Nephron progenitor cell (in vitro differentiated cells): ENCODE data around the gene UBR3.

Experiments used
- DNase-seq: peaks from one replicate; pipeline ENCODE4 v3.0.0; 2021
- H3K27ac Mint-ChIP-seq: 2 replicates; pipeline ENCODE4 v1.8.0; 2021; ENCODE audit warnings: mild to moderate bottlenecking, moderate library complexity, mixed read lengths
- H3K27me3 Mint-ChIP-seq: 2 replicates; pipeline ENCODE4 v1.8.0; 2021; ENCODE audit warnings: mild to moderate bottlenecking, low read depth, mixed read lengths; ENCODE audit not compliant: poor library complexity
- H3K36me3 Mint-ChIP-seq: 2 replicates; pipeline ENCODE4 v1.8.0; 2021; ENCODE audit warnings: low read depth, mixed read lengths
- H3K4me1 Mint-ChIP-seq: 2 replicates; pipeline ENCODE4 v1.8.0; 2021; ENCODE audit warnings: mixed read lengths
- H3K4me3 Mint-ChIP-seq: 2 replicates; pipeline ENCODE4 v1.8.0; 2021; ENCODE audit warnings: mild to moderate bottlenecking, moderate library complexity, mixed read lengths
- H3K9me3 Mint-ChIP-seq: 2 replicates; pipeline ENCODE4 v1.8.0; 2021; ENCODE audit warnings: mild to moderate bottlenecking, moderate library complexity, mixed read lengths
- TF ChIP-seq, protein P1 (sequence below): fragments of 200-600 bp; sonication (generic); IDR thresholded peaks from 2 replicates; pipeline ENCODE4 v1.5.0; 2021; ENCODE audit warnings: antibody characterized with exemption

Gene UBR3

DNA sequence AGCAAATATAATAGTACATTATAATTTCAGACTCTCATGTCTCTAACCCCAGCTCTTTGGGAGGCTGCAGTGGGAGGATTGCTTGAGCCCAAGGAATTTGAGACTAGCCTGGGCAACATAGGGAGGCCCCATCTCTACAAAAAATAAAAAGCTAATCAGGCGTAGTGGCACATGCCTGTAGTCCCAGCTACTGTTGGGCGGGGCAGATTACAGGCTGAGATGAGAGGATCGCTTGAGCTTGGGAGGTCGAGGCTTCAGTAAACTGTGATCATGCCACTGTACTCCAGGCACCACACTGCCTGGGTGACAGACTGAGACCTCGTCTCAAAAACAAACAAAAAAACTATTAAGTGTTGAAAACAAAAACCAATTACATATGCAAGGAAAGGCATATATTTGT is 227.7 kb downstream of the UBR3 start:
- Mint-ChIP-seq H3K9me3 (no peaks in the 10 kb centered on the region), H3K4me3 (no peak overlapping the region), H3K36me3 (peaks cover 41% of the 10 kb centered on the region), H3K4me1 (no peaks in the 10 kb centered on the region), H3K27me3 (no peaks in the 10 kb centered on the region), H3K27ac (peak overlapping the region; percentile 48)
- DNase-seq = no peak
- TF ChIP-seq, protein P1, sequence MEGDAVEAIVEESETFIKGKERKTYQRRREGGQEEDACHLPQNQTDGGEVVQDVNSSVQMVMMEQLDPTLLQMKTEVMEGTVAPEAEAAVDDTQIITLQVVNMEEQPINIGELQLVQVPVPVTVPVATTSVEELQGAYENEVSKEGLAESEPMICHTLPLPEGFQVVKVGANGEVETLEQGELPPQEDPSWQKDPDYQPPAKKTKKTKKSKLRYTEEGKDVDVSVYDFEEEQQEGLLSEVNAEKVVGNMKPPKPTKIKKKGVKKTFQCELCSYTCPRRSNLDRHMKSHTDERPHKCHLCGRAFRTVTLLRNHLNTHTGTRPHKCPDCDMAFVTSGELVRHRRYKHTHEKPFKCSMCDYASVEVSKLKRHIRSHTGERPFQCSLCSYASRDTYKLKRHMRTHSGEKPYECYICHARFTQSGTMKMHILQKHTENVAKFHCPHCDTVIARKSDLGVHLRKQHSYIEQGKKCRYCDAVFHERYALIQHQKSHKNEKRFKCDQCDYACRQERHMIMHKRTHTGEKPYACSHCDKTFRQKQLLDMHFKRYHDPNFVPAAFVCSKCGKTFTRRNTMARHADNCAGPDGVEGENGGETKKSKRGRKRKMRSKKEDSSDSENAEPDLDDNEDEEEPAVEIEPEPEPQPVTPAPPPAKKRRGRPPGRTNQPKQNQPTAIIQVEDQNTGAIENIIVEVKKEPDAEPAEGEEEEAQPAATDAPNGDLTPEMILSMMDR = no peak

DNA sequence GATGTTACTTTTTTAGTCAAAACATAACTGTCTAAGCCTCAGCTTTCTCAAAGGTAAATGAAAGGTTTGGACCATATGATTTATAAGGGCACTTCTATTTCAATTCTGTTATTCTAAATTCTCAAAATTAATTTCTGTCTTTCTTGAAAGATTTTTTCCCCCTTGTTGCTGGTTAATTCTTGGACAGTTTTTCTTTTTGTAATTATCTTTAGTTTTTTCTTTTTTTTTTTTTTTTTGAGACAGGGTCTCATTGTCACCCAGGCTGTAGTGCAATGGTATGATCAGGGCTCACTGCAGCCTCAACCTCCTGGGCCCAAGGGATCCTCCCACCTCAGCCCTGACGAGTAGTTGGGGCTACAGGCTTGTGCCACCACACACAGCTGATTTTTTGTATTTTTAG is 229.6 kb downstream of the UBR3 start:
- TF ChIP-seq, protein P1 = no peak
- H3K9me3 Mint-ChIP-seq = no peaks in the 10 kb centered on the region
- H3K4me3 Mint-ChIP-seq = no peak overlapping the region
- no peak for DNase-seq
- H3K27me3 Mint-ChIP-seq = no peaks in the 10 kb centered on the region
- H3K4me1 Mint-ChIP-seq = no peaks in the 10 kb centered on the region
- H3K36me3 Mint-ChIP-seq = peaks cover 29% of the 10 kb centered on the region
- H3K27ac Mint-ChIP-seq = no peak overlapping the region

DNA sequence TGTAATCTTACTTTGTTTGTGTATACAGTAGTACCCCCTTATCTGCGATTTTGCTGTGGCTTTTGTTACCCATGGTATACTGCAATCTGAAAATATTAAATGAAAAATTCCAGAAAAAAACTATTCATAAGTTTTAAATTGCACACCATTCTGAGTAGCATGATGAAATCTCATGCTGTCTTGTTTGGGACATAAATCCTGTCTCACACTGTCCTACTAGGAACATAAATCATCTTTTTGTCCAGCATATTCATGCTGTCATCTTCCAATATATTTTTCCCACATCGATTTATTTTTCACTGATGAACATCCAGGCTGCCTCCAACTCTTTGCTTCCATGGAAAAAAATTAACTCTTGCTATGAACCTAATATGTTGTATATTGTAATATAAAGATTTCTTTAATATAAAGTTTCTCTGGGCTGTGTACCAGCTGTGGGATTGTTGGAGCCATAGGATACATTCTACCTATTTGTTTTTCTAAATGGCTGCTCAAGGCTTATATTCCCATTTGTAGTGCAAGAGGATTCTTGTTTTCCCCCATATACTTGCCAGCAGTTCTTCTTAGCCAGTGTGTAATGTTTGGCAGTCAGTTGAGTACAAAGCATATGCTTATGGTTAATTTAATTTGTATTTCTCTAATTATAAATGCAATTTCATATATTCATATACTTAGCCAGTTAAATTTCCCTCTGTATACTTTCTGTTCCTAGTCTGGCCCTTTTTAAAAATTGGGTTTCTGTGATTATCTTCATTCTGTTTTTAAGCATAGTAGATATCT is 236.4 kb downstream of the UBR3 start:
- TF ChIP-seq, protein P1 = no peak
- no peaks in the 10 kb centered on the region for H3K4me1 Mint-ChIP-seq
- no peak overlapping the region for H3K27ac Mint-ChIP-seq
- H3K36me3 Mint-ChIP-seq = peaks cover 28% of the 10 kb centered on the region
- no peaks in the 10 kb centered on the region for H3K9me3 Mint-ChIP-seq
- no peak for DNase-seq
- H3K27me3 Mint-ChIP-seq = no peaks in the 10 kb centered on the region
- H3K4me3 Mint-ChIP-seq = no peak overlapping the region

DNA sequence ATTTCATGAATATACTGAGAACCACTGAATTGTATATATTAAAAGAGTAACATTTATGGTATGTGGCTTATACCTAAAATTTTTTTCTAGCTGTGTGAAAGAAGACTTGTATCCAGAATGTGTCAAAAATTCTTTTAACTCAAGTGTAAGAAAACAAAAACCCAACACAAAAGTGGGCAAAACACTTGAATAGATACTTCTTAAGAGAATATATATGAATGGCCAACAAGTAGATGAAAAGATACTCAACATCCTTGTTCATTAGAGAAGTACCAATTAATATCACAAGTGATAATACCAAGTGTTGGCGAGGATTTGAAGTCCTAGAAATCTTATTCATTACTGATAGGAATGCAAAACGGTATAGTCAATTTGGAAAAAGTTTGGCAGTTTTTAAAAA is 243.5 kb downstream of the UBR3 start:
- no peak overlapping the region for H3K4me3 Mint-ChIP-seq
- H3K27me3 Mint-ChIP-seq = peaks cover 3% of the 10 kb centered on the region
- no peak for DNase-seq
- no peaks in the 10 kb centered on the region for H3K4me1 Mint-ChIP-seq
- peaks cover 88% of the 10 kb centered on the region for H3K36me3 Mint-ChIP-seq
- TF ChIP-seq, protein P1 = no peak
- H3K9me3 Mint-ChIP-seq = peaks cover 24% of the 10 kb centered on the region
- H3K27ac Mint-ChIP-seq = no peak overlapping the region

DNA sequence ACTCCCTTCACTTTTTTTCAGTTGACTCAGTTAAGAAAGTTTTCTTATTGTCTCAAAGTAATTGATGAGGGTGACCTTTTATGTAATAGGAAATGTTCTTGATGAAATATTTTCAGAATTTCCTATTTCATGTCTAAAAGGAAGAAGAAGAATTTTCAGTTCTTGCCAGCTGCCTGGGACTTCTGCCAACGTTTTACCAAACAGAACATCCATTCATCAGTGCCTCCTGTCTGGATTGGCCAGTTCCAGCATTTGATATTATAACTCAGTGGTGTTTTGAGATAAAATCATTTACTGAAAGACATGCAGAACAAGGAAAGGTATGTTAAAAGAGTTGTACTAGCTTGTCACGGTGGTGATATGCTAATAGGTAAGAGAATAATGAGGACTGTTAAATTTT is 246.0 kb downstream of the UBR3 start:
- DNase-seq = no peak
- Mint-ChIP-seq H3K36me3 (peaks cover 78% of the 10 kb centered on the region), H3K27me3 (peaks cover 4% of the 10 kb centered on the region), H3K4me3 (no peak overlapping the region), H3K4me1 (no peaks in the 10 kb centered on the region), H3K27ac (no peak overlapping the region), H3K9me3 (peaks cover 24% of the 10 kb centered on the region)
- TF ChIP-seq, protein P1 = no peak

DNA sequence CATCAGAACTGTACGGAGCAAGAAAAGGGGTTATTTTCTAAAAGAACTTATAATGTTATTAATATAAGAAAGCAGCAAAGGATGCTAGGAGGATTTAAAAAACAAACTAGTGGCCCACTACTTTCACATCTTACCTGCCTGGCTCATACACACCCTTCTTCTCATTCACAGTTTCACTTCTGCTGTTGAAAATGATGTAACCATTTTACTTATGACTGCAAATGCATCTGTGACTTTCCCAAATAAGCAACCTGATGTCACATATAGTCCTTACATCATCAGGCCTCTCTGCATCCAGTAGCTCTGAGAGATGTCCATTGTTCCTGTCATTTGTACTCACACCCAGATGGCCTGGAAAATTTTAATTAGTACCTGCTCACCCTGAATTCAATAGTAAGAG is 248.9 kb downstream of the UBR3 start:
- DNase-seq = no peak
- Mint-ChIP-seq H3K4me1 (no peaks in the 10 kb centered on the region), H3K36me3 (peaks cover 52% of the 10 kb centered on the region), H3K9me3 (peaks cover 6% of the 10 kb centered on the region), H3K27ac (no peak overlapping the region), H3K4me3 (no peak overlapping the region), H3K27me3 (peaks cover 4% of the 10 kb centered on the region)
- TF ChIP-seq, protein P1 = no peak
